Measurements from ENCODE around the gene RNF182.

RNF182 gene

GRCh38 chr6:13991393-13991792 lies 66.6 kb downstream of the RNF182 start:
- Histone ChIP-seq H2BK12ac (ENCODE audit: low read length) (no peak overlapping the region), H3K36me3 (replicated peaks in 1 of 2; ENCODE audit: control insufficient read depth in 2 of 2, insufficient read depth in 2 of 2, low read length in 2 of 2) (no peaks in the 10 kb centered on the region), H3K4me3 (ENCODE audit: low read length in 2 of 2) (no peak overlapping the region), H3K4ac (ENCODE audit: low read length) (no peak overlapping the region), H2BK120ac (ENCODE audit: low read depth, low read length) (no peak overlapping the region), H3K79me1 (ENCODE audit: low read depth, low read length) (no peaks in the 10 kb centered on the region), H3K9ac (ENCODE audit: low read depth, low read length, poor library complexity) (no peak overlapping the region), H2AFZ (ENCODE audit: low read length) (no peak overlapping the region), H3K14ac (ENCODE audit: low read length) (no peak overlapping the region), H3K27ac (replicated peaks; ENCODE audit: low read length) (no peak overlapping the region), H4K91ac (ENCODE audit: low read depth, low read length, poor library complexity) (no peak overlapping the region), H2BK15ac (ENCODE audit: low read length) (no peak overlapping the region), H3K23ac (ENCODE audit: low read depth, low read length, poor library complexity) (no peak overlapping the region), H3K4me1 (ENCODE audit: control insufficient read depth in 2 of 2, insufficient read depth in 1 of 2, low read depth in 1 of 2, low read length in 2 of 2) (peaks cover 0 to 1% of the 10 kb centered on the region in 2 donors), H3K18ac (ENCODE audit: low read length) (no peak overlapping the region), H4K8ac (ENCODE audit: low read depth, low read length) (no peak overlapping the region), H3K4me2 (ENCODE audit: insufficient read depth, low read length, poor library complexity, severe bottlenecking) (no peak overlapping the region), H2AK5ac (ENCODE audit: low read depth, low read length) (no peak overlapping the region), H2BK5ac (ENCODE audit: low read length) (no peak overlapping the region), H3K9me3 (replicated peaks in 1 of 2; ENCODE audit: control insufficient read depth in 2 of 2, insufficient read depth in 1 of 2, low read depth in 1 of 2, low read length in 2 of 2) (no peaks in the 10 kb centered on the region), H3K27me3 (ENCODE audit: control insufficient read depth in 3 of 3, insufficient read depth in 3 of 3, low read depth in 1 of 3, low read length in 3 of 3) (no peaks in the 10 kb centered on the region)
- no CpG with 5 or more reads among the region's 6 CpGs for WGBS, 2 donors (ENCODE audit: extremely low coverage in 2 of 2, insufficient read length in 2 of 2, insufficient replicate concordance in 1 of 2)
- DNase-seq (ENCODE audit: low spot score): no peak

GRCh38 chr6:13992417-13993055 lies 67.8 kb downstream of the RNF182 start:
- Histone ChIP-seq H2AK5ac (ENCODE audit: low read depth, low read length) (no peak overlapping the region), H3K4me2 (ENCODE audit: insufficient read depth, low read length, poor library complexity, severe bottlenecking) (no peak overlapping the region), H3K9me3 (replicated peaks in 1 of 2; ENCODE audit: control insufficient read depth in 2 of 2, insufficient read depth in 1 of 2, low read depth in 1 of 2, low read length in 2 of 2) (no peaks in the 10 kb centered on the region), H3K79me1 (ENCODE audit: low read depth, low read length) (no peaks in the 10 kb centered on the region), H3K36me3 (replicated peaks in 1 of 2; ENCODE audit: control insufficient read depth in 2 of 2, insufficient read depth in 2 of 2, low read length in 2 of 2) (no peaks in the 10 kb centered on the region), H3K9ac (ENCODE audit: low read depth, low read length, poor library complexity) (no peak overlapping the region), H3K23ac (ENCODE audit: low read depth, low read length, poor library complexity) (no peak overlapping the region), H4K91ac (ENCODE audit: low read depth, low read length, poor library complexity) (no peak overlapping the region), H4K8ac (ENCODE audit: low read depth, low read length) (no peak overlapping the region), H3K27ac (replicated peaks; ENCODE audit: low read length) (no peak overlapping the region), H2BK12ac (ENCODE audit: low read length) (no peak overlapping the region), H3K4ac (ENCODE audit: low read length) (no peak overlapping the region), H2AFZ (ENCODE audit: low read length) (no peak overlapping the region), H3K14ac (ENCODE audit: low read length) (no peak overlapping the region), H3K18ac (ENCODE audit: low read length) (no peak overlapping the region), H3K4me3 (ENCODE audit: low read length in 2 of 2) (no peak overlapping the region), H3K27me3 (ENCODE audit: control insufficient read depth in 3 of 3, insufficient read depth in 3 of 3, low read depth in 1 of 3, low read length in 3 of 3) (no peaks in the 10 kb centered on the region), H2BK120ac (ENCODE audit: low read depth, low read length) (no peak overlapping the region), H2BK5ac (ENCODE audit: low read length) (no peak overlapping the region), H2BK15ac (ENCODE audit: low read length) (no peak overlapping the region), H3K4me1 (ENCODE audit: control insufficient read depth in 2 of 2, insufficient read depth in 1 of 2, low read depth in 1 of 2, low read length in 2 of 2) (peaks cover 0 to 1% of the 10 kb centered on the region in 2 donors)
- no CpG with 5 or more reads among the region's 5 CpGs for WGBS, 2 donors (ENCODE audit: extremely low coverage in 2 of 2, insufficient read length in 2 of 2, insufficient replicate concordance in 1 of 2)
- no peak for DNase-seq (ENCODE audit: low spot score)

- H3K4me3 ChIP-seq (ENCODE audit: low read length in 2 of 2): no peak overlapping the region
- no peaks in the 10 kb centered on the region for H3K27me3 ChIP-seq (ENCODE audit: control insufficient read depth in 3 of 3, insufficient read depth in 3 of 3, low read depth in 1 of 3, low read length in 3 of 3)
- no peak for DNase-seq (ENCODE audit: low spot score)
- no peak overlapping the region for H3K27ac ChIP-seq (replicated peaks; ENCODE audit: low read length)
- H3K36me3 ChIP-seq (replicated peaks in 1 of 2; ENCODE audit: control insufficient read depth in 2 of 2, insufficient read depth in 2 of 2, low read length in 2 of 2): no peaks in the 10 kb centered on the region
- H3K9ac ChIP-seq (ENCODE audit: low read depth, low read length, poor library complexity): no peak overlapping the region
- no peak overlapping the region for H2BK5ac ChIP-seq (ENCODE audit: low read length)
- H3K4me1 ChIP-seq (ENCODE audit: control insufficient read depth in 2 of 2, insufficient read depth in 1 of 2, low read depth in 1 of 2, low read length in 2 of 2): peaks cover 0 to 1% of the 10 kb centered on the region in 2 donors
- no peak overlapping the region for H3K4ac ChIP-seq (ENCODE audit: low read length)
- H2BK120ac ChIP-seq (ENCODE audit: low read depth, low read length): no peak overlapping the region
- no peak overlapping the region for H4K91ac ChIP-seq (ENCODE audit: low read depth, low read length, poor library complexity)
- no peak overlapping the region for H2AK5ac ChIP-seq (ENCODE audit: low read depth, low read length)
- no peak overlapping the region for H3K18ac ChIP-seq (ENCODE audit: low read length)
- H4K8ac ChIP-seq (ENCODE audit: low read depth, low read length): no peak overlapping the region
- no peaks in the 10 kb centered on the region for H3K79me1 ChIP-seq (ENCODE audit: low read depth, low read length)
- H2BK15ac ChIP-seq (ENCODE audit: low read length): no peak overlapping the region
- no CpG with 5 or more reads among the region's 2 CpGs for WGBS, 2 donors (ENCODE audit: extremely low coverage in 2 of 2, insufficient read length in 2 of 2, insufficient replicate concordance in 1 of 2)
- H3K14ac ChIP-seq (ENCODE audit: low read length): no peak overlapping the region
- H3K9me3 ChIP-seq (replicated peaks in 1 of 2; ENCODE audit: control insufficient read depth in 2 of 2, insufficient read depth in 1 of 2, low read depth in 1 of 2, low read length in 2 of 2): no peaks in the 10 kb centered on the region
- H3K4me2 ChIP-seq (ENCODE audit: insufficient read depth, low read length, poor library complexity, severe bottlenecking): no peak overlapping the region
- H3K23ac ChIP-seq (ENCODE audit: low read depth, low read length, poor library complexity): no peak overlapping the region
- no peak overlapping the region for H2AFZ ChIP-seq (ENCODE audit: low read length)
- no peak overlapping the region for H2BK12ac ChIP-seq (ENCODE audit: low read length)
These were observed 68.7 kb downstream of the RNF182 start for GRCh38 chr6:13993416-13993815.

GRCh38 chr6:13998356-13998755 lies 73.6 kb downstream of the RNF182 start:
- no peak overlapping the region for H4K8ac ChIP-seq (ENCODE audit: low read depth, low read length)
- no peak overlapping the region for H4K91ac ChIP-seq (ENCODE audit: low read depth, low read length, poor library complexity)
- H3K4ac ChIP-seq (ENCODE audit: low read length): no peak overlapping the region
- H2BK15ac ChIP-seq (ENCODE audit: low read length): no peak overlapping the region
- H3K4me3 ChIP-seq (ENCODE audit: low read length in 2 of 2): no peak overlapping the region
- no peak overlapping the region for H3K27ac ChIP-seq (replicated peaks; ENCODE audit: low read length)
- no peak overlapping the region for H2BK5ac ChIP-seq (ENCODE audit: low read length)
- DNase-seq (ENCODE audit: low spot score): no peak
- H3K4me2 ChIP-seq (ENCODE audit: insufficient read depth, low read length, poor library complexity, severe bottlenecking): no peak overlapping the region
- no peak overlapping the region for H2AFZ ChIP-seq (ENCODE audit: low read length)
- WGBS, 2 donors (ENCODE audit: extremely low coverage in 2 of 2, insufficient read length in 2 of 2, insufficient replicate concordance in 1 of 2): no CpG with 5 or more reads among the region's 3 CpGs
- no peak overlapping the region for H3K14ac ChIP-seq (ENCODE audit: low read length)
- no peaks in the 10 kb centered on the region for H3K27me3 ChIP-seq (ENCODE audit: control insufficient read depth in 3 of 3, insufficient read depth in 3 of 3, low read depth in 1 of 3, low read length in 3 of 3)
- no peak overlapping the region for H2AK5ac ChIP-seq (ENCODE audit: low read depth, low read length)
- H2BK12ac ChIP-seq (ENCODE audit: low read length): no peak overlapping the region
- no peaks in the 10 kb centered on the region for H3K36me3 ChIP-seq (replicated peaks in 1 of 2; ENCODE audit: control insufficient read depth in 2 of 2, insufficient read depth in 2 of 2, low read length in 2 of 2)
- no peak overlapping the region for H3K9ac ChIP-seq (ENCODE audit: low read depth, low read length, poor library complexity)
- no peak overlapping the region for H3K18ac ChIP-seq (ENCODE audit: low read length)
- H2BK120ac ChIP-seq (ENCODE audit: low read depth, low read length): no peak overlapping the region
- no peak overlapping the region for H3K23ac ChIP-seq (ENCODE audit: low read depth, low read length, poor library complexity)
- H3K79me1 ChIP-seq (ENCODE audit: low read depth, low read length): no peaks in the 10 kb centered on the region
- no peaks in the 10 kb centered on the region for H3K9me3 ChIP-seq (replicated peaks in 1 of 2; ENCODE audit: control insufficient read depth in 2 of 2, insufficient read depth in 1 of 2, low read depth in 1 of 2, low read length in 2 of 2)
- H3K4me1 ChIP-seq (ENCODE audit: control insufficient read depth in 2 of 2, insufficient read depth in 1 of 2, low read depth in 1 of 2, low read length in 2 of 2): no peaks in the 10 kb centered on the region

All from neuronal stem cell (in vitro differentiated cells).